Measurements from ENCODE around the gene ERC2.

DNA sequence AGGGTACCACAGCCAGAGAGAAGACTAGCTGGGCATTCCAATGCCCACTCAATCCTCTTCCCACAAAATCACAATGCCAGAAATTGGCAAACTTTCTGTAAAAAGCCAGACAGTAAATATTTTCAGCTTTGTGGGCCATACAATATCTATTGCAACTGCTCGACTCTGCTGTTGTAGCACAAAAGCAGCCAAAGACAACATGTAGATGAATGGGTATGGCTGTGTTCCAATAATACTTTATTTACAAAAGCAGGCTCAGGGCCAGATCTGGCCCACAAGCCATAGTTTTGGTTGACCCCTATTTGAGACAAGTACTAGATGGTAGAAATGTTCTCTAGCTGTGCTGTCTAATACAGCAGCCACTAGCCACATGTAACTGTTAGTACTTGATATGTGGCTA is 330.9 kb downstream of the ERC2 start:
- TF ChIP-seq, protein P1, sequence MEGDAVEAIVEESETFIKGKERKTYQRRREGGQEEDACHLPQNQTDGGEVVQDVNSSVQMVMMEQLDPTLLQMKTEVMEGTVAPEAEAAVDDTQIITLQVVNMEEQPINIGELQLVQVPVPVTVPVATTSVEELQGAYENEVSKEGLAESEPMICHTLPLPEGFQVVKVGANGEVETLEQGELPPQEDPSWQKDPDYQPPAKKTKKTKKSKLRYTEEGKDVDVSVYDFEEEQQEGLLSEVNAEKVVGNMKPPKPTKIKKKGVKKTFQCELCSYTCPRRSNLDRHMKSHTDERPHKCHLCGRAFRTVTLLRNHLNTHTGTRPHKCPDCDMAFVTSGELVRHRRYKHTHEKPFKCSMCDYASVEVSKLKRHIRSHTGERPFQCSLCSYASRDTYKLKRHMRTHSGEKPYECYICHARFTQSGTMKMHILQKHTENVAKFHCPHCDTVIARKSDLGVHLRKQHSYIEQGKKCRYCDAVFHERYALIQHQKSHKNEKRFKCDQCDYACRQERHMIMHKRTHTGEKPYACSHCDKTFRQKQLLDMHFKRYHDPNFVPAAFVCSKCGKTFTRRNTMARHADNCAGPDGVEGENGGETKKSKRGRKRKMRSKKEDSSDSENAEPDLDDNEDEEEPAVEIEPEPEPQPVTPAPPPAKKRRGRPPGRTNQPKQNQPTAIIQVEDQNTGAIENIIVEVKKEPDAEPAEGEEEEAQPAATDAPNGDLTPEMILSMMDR (conservative IDR thresholded peaks at IDR 0.05 in 1 of 2, IDR thresholded peaks at IDR 0.05 in 1 of 2; ENCODE audit: extremely low read depth in 1 of 2, insufficient read depth in 1 of 2, low read depth in 1 of 2, low read length in 2 of 2) = no peak
- TF ChIP-seq EZH2 (IDR thresholded peaks at IDR 0.05; ENCODE audit: borderline replicate concordance, low read length) = no peak

All from mammary epithelial cell (primary cell).